Measurements from ENCODE around the gene MDN1.
"Not testable (repeated sequence)": the region's sequence is repeated elsewhere in the genome, so short reads cannot be mapped to it uniquely, and the experiment has no call there.

Gene MDN1

GRCh38 chr6:89819336-89820130 is at the start of gene MDN1:
Gene MDN1 (minus strand): TSS chr6:89819794. CDS start chr6:89819607, 187 bp downstream.
- DNase-seq: peak; percentile 79 to 87 (median 83)

DNA sequence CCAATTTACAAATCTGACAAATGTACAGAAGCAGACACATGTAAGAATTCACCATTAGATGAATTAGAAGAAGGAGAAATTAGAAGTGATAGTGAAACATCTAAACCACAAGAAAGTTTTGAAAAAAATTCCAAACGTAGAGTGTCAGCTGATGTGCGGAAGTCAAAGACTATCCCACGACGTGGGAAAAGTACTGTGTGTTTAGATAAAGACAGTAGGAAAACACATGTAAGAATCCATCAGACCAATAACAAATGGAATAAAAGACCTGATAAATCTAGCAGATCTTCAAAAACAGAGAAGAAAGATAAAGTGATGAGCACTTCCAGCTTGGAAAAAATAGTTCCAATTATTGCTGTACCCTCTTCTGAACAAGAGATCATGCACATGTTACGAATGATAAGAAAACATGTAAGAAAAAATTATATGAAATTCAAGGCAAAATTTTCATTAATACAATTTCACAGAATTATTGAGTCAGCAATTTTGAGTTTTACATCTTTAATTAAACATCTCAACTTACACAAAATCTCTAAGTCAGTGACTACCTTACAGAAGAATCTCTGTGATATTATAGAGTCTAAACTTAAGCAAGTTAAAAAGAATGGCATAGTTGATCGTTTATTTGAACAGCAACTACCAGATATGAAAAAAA is 46.6 kb upstream of the MDN1 start:
- DNase-seq: no peak

GRCh38 chr6:89862698-89863097 is 43.1 kb upstream of the MDN1 start:
- no peak for DNase-seq

DNA sequence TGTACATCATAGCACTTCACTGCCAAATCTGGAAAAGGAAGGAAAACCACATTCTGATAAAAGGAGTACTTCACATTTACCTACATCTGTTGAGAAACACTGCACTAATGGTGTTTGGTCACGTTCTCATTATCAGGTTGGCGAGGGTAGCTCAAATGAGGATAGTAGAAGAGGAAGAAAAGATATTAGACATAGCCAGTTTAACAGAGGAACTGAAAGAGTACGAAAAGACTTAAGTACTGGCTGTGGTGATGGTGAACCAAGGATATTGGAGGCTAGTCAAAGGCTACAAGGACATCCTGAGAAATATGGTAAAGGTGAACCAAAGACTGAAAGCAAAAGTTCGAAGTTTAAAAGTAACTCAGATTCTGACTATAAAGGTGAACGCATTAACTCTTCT is 42.7 kb upstream of the MDN1 start:
- DNase-seq: no peak

DNA sequence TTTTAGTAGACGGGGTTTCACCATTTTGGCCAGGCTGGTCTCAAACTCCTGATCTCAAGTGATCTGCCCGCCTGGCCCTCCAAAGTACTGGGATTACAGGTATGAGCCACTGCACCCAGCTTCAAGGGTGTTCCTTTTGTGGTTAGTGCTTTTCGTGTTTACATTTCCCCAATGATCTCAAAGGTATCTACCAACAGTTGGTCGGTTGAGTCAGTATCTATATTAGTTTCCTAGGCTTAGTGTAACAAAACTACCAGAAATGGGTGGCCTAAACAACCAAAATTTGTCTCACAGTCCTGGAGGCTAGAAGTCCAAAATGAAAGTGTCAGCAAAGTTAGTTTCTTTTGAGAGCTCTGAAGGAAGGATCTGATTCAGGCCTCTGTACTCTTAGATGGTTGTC is 40.1 kb upstream of the MDN1 start:
- DNase-seq: no peak

- DNase-seq: no peak
Observed at GRCh38 chr6:89858041-89858440, 38.4 kb upstream of the MDN1 start.

DNA sequence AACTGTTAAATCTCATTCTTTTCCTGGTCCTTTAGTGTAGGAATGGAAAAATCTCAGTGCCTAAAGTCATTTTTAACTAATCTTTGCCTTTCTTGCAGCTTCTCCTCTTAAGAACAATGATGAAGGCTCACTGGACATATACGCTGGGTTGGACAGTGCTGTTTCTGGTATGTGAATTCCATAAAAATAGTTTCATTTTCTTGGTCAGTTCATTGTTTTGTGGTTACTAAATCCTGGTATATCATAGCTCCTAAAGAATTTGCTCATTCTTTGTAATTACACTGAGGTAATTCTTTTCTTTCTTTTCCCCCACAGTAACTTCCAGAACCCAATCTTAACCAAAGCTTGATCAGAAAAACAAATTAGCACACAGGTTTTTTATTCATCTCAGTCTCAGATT is 33.5 kb upstream of the MDN1 start:
- DNase-seq: no peak

- DNase-seq: not testable (repeated sequence)
Observed at GRCh38 chr6:89847513-89847912, 27.9 kb upstream of the MDN1 start.

GRCh38 chr6:89843070-89843469 is 23.5 kb upstream of the MDN1 start:
- DNase-seq: no peak

DNA sequence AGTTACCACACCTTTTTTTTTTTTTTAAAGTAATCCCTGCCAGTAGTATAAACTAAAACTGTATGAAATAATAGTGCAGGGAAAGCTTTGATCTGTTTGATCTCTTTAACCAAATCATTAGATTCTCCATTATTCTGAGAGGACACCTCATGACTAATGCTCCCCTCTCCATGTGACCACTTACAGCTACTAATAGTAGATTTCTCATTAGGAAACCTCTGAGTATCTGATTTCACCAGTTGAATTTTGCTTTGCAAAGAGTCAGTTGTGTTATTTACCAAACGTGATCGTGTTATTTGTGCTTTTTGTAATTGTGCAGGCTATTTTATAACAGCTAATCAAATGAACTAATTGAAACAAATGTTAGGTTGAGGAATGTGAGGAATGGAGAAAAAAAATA is 22.6 kb upstream of the MDN1 start:
- no peak for DNase-seq

GRCh38 chr6:89840538-89840937 is 20.9 kb upstream of the MDN1 start:
- DNase-seq: no peak

GRCh38 chr6:89836639-89837222 is 17.1 kb upstream of the MDN1 start:
- DNase-seq: no peak

DNA sequence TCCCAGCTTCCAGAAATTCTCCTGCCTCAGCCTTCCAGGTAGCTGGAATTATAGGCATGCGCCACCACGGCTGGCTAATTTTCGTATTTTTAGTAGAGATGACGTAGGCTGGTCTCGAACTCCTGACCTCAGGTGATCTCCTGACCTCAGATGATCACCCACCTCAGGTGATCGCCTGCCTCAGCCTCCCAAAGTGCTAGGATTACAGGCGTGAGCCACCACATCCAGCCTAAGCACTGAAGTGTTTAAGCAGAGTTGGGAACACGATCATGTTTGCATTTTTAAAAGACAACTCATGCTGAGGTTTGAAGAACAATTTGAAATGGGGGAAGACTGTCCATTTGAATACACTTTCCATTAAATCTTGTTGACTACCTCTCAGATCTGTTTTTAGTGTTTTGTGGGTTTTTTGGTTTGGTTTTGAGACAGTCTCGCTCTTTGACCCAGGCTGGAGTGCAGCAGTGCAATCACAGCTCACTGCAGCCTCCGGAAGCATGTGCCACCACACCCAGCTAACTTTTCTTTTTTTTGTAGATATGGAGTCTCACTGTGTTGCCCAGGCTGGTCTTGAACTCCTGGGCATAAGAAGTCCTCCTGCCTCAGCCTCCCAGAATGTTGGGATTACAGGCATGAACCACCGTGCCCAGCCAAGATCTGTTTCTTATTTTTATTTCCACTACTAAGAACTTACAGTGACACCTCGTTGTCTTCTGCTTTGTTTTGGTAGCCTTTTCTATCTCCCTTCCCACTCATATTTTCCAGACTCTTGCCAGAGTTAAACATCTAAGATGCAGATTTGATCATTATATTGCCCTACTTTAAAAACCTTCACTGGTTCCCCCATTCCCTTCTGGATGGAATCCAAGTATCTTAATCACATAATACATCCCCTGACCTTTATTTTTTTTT is 15.5 kb upstream of the MDN1 start:
- DNase-seq: peak in 2 of 6 experiments; percentile 8 to 20

DNA sequence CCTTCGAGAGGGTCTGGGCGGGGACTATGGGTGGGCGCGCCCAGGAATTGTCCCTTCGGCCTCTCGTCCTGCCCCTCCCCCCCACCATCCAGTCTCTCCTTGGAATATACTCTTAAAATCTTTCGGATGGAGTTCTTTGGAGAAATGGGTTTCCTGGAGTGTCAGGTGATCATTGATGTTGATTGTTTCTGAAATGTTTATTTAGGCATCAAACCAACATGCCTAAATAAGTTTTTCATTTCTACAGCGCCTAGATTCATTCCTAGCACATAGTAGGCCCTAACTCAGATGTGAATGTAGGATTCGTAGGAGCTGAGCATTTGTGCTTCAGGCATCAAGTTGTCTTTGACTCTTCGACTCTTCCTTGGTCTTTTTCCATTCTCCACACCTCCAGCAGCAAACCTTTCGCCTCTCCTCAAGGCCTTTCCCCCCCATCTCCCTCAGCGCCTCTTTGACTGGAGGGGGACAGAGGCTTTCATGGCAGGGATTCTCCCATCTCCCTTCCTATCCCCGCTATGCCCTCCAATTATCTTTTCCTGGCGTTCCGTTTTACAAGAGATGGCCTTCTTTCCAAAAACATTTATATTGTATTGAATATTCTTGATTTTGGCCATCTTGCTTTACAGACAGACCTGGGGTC is 10.7 kb upstream of the MDN1 start:
- no peak for DNase-seq

- peak; percentile 84 to 97 (median 95) for DNase-seq
Observed at GRCh38 chr6:89829472-89830169, 10.0 kb upstream of the MDN1 start, which contains the start of gene CASP8AP2. Gene CASP8AP2 (plus strand): TSS chr6:89829880.

DNA sequence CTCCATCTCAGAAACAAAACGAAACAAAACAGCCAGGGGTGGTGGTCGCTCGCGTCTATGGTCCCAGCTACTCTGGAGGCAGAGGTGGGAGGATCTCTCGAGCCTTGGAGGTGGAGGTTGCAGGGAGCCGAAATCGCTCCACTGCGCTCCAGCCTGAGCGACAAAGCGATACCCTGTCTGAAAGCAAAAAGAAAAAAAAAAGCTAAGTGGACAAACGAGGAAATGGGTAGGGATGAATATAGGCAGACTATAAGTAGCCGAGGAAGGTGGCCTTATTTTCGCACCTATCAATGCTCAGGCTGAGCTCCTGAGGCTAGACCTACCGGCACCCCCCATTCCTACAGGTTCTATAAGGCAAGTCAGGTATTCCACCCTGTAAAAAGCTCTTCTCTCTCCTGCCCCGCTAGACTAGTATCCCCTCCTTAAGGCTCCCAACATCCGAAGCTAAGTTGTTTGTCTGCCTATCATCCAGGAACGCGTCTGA is 9.4 kb upstream of the MDN1 start:
- DNase-seq: peak in 2 of 6 experiments; percentile 33 to 46

DNA sequence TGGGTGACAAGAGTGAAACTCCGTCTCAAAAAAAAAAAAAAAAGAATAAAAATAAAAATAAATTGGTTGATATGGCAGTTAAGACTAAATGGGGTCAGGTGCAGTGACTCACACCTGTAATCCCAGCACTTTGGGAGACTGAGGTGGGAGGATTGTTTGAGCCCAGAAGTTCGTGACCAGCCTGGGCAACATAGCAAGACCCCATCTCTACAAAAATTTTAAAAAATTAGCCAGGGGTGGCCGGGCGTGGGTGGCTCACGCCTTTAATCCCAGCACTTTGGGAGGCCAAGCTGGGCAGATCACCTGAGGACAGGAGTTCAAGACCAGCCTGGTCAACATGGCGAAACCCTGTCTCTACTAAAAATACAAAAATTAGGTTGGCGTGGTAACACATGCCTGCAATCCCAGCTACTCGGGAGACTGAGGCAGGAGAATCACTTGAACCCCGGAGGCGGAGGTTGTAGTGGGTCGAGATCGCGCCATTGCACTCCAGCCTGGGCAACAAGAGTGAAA is 8.9 kb upstream of the MDN1 start:
- DNase-seq: not testable (repeated sequence)

DNA sequence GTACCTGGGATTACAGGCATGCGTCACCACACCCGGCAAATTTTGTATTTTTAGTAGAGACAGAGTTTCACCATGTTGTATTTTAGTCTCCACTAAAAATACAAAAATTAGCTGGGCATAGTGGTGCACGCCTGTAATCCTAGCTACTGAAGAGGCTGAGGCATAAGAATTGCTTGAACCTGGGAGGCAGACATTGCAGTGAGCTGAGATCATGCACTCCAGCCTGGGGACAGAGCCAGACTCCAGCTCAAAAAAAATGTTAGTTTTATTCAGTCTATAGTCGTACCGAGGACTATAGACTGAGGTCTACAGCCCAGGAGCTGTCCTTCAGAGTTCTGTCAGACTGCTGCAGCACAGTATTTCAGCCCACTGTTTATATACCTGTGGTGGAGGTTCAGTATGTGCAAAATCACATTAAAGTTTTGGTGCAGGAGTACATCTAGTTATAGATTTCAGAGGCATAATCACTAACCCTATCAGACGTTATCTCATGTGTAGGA is 6.5 kb upstream of the MDN1 start:
- DNase-seq: no peak

GRCh38 chr6:89818977-89819335 is 638 bp downstream of the MDN1 start:
- peak in 3 of 6 experiments; percentile 14 to 54 (median 39) for DNase-seq

DNA sequence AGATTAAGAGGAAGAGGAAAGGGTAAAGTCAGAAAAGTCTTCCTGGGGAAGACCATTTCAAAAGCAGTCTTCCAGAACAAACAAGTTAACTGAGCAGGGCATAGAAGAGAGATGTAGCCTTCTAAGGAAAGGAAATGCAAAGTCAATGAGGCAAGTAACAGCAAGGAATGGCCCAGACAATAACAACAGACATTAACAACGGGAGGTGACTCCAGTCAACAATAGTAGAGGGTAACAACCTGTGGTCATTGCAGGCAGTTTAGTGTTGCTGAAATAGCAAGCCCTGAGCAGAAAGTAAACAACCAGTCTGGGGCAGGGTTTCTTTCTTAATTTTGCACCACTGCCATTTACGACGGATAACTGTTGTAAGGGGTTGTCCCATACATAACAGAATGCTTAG is 2.1 kb downstream of the MDN1 start:
- DNase-seq: no peak

DNA sequence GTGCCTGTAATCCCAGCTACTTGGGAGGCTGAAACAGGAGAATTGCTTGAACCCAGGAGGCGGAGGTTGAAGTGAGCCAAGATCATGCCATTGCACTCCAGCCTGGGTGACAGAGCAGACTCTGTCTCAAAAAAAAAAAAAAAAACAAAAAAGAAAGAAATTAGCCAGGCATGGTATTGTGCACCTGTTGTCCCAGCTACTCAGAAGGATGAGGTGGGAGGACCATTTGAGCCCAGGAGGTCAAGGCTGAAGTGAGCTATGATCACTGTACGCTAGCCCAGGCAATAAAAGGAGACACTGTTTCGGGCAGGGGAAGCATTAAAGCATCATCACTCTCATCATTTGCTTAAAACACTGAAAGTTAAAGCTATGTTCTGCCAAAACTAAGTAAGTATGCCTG is 6.2 kb downstream of the MDN1 start:
- not testable (repeated sequence) for DNase-seq
